H7 (cell line): ENCODE results near the gene TBC1D16. TPM values are rescaled to one million over a fixed set of nuclear protein-coding genes. Genes with fewer than 3 reads are reported as not detected.
"Not testable (repeated sequence)": the region's sequence is repeated elsewhere in the genome, so short reads cannot be mapped to it uniquely, and the experiment has no call there.

Experiments used
- DNase-seq: peaks from one replicate; pipeline ENCODE4 v3.0.0; 2012
- H3K27me3 ChIP-seq: 2 replicates; pipeline ENCODE4 v1.6.0; 2011; ENCODE audit warnings: mild to moderate bottlenecking, low read length; ENCODE audit not compliant: control insufficient read depth, insufficient read depth
- H3K36me3 ChIP-seq: replicated peaks from 2 replicates; pipeline ENCODE4 v1.5.1; 2011; ENCODE audit warnings: low read length; ENCODE audit not compliant: control insufficient read depth, insufficient read depth
- H3K4me3 ChIP-seq: 2 replicates; pipeline ENCODE4 v1.5.1; 2011; ENCODE audit warnings: low read depth, mild to moderate bottlenecking, control low read depth, low read length, moderate library complexity; ENCODE audit not compliant: insufficient read depth
- total RNA-seq: library from RNA; depleted of rRNA; stranded (reverse); fragments of >200 nt; shearing (Covaris generic); gene quantifications from 2 replicates; pipeline ENCODE4 v1.2.3, GENCODE V29; 2014

Gene TBC1D16
- total RNA-seq, 1 experiment from 2014 or later: 95.8 TPM

DNA sequence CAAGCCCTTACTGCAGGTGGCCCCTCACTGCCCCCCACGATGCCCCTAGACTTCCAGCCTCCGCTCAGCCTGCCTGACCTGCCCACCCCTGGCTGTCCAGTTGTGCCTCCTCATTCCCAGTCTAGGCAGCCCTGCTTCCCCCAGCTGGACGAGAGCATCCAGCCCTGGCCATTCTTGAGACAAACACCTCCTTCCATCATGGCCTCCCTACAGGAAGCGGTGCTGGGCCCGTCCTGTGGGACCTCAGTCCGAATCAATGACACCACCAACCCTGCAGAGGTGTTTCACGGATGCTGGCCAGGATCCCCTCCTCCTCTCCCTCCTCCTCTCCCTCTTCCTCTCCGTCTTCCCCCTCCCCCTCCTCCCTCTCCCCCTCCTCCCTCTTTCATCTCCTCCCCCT lies 29.0 kb upstream of the TBC1D16 start:
- no peaks in the 10 kb centered on the region for H3K36me3 ChIP-seq
- peak; percentile 55 for DNase-seq
- no peak overlapping the region for H3K4me3 ChIP-seq
- no peaks in the 10 kb centered on the region for H3K27me3 ChIP-seq

- peak; percentile 46 for DNase-seq
- no peaks in the 10 kb centered on the region for H3K27me3 ChIP-seq
- H3K36me3 ChIP-seq: no peaks in the 10 kb centered on the region
- H3K4me3 ChIP-seq: no peak overlapping the region
These were observed 28.3 kb upstream of the TBC1D16 start for GRCh38 chr17:80063830-80064585.

GRCh38 chr17:80061421-80061820 lies 25.7 kb upstream of the TBC1D16 start:
- no peak for DNase-seq
- Histone ChIP-seq H3K27me3 (no peaks in the 10 kb centered on the region), H3K4me3 (no peak overlapping the region), H3K36me3 (no peaks in the 10 kb centered on the region; the same call in 1 of the 2 replicates)

- Histone ChIP-seq H3K36me3 (no peaks in the 10 kb centered on the region; the same call in 1 of the 2 replicates), H3K27me3 (no peaks in the 10 kb centered on the region), H3K4me3 (no peak overlapping the region)
- DNase-seq: no peak
These were observed 25.0 kb upstream of the TBC1D16 start for GRCh38 chr17:80060644-80061043.

DNA sequence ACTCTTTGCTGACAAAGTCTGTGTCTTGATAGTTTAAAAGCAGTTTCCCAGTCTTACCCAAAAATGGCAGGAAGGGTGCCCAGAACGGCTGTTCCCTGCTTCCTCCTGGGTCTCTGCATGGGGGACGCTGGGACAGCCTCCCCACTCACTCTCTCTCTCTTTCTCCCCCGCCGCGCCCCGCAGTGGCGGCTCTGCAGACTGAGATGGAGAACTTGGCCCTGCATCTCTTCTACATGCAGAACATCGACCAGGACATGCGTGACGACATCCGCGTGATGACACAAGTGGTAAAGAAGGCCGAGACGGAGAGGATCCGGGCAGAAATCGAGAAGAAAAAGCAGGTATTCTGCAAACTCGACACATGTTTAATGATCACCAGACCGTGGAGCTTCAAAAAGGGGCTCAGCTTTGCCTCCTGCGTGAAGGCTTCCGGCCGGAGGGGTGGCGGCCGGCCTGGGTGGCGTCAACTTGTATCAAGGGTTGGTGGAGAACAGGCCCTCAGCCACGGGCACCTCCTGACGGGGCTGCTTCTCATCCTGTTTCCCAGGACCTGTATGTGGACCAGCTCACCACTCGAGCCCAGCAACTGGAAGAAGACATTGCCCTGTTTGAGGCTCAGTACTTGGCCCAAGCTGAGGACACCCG lies 22.8 kb upstream of the TBC1D16 start:
- no peaks in the 10 kb centered on the region; the same call in 1 of the 2 replicates for H3K36me3 ChIP-seq
- no peaks in the 10 kb centered on the region for H3K27me3 ChIP-seq

GRCh38 chr17:80055597-80055996 lies 19.9 kb upstream of the TBC1D16 start:
- no peaks in the 10 kb centered on the region; the same call in 1 of the 2 replicates for H3K36me3 ChIP-seq
- DNase-seq: peak; percentile 66
- no peak overlapping the region for H3K4me3 ChIP-seq
- no peaks in the 10 kb centered on the region for H3K27me3 ChIP-seq

More for the DNA sequence above, 22.8 kb upstream of the TBC1D16 start:
- DNase-seq: no peak
- no peak overlapping the region for H3K4me3 ChIP-seq

- DNase-seq: no peak
- H3K4me3 ChIP-seq: no peak overlapping the region
- no peaks in the 10 kb centered on the region; the same call in 1 of the 2 replicates for H3K36me3 ChIP-seq
These were observed 17.4 kb upstream of the TBC1D16 start for GRCh38 chr17:80053102-80053501.

DNA sequence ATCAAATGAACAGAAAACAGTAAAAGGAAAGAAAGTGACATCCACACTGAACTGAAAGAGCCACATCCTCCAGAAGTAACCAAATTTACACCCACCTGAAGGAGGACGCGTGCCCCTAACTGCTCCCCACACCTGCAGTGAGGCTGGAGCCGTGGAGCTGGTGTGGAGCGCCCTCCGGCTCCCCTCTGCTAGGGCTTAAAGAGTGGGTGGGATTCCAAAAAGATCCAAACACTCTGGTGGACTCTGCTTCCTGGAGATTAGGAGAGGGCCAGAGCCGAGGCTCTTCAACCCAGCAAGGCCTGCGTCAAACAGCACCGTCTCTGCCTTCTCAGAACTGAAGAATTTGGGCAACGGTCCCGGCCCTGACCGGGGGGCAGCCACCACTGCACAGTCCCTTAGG lies 16.0 kb upstream of the TBC1D16 start:
- no peak for DNase-seq
- Histone ChIP-seq H3K4me3 (no peak overlapping the region), H3K27me3 (no peaks in the 10 kb centered on the region), H3K36me3 (no peaks in the 10 kb centered on the region; the same call in none of the 2 replicates)

More at GRCh38 chr17:80053102-80053501, 17.4 kb upstream of the TBC1D16 start:
- no peaks in the 10 kb centered on the region for H3K27me3 ChIP-seq

- DNase-seq: no peak
- Histone ChIP-seq H3K36me3 (no peaks in the 10 kb centered on the region; the same call in none of the 2 replicates), H3K27me3 (no peaks in the 10 kb centered on the region), H3K4me3 (no peak overlapping the region)
These were observed 15.0 kb upstream of the TBC1D16 start for GRCh38 chr17:80050706-80051105.

- no peak for DNase-seq
- no peak overlapping the region for H3K4me3 ChIP-seq
- no peaks in the 10 kb centered on the region for H3K27me3 ChIP-seq
- no peaks in the 10 kb centered on the region; the same call in none of the 2 replicates for H3K36me3 ChIP-seq
These were observed 14.3 kb upstream of the TBC1D16 start for GRCh38 chr17:80049986-80050385.

- Histone ChIP-seq H3K4me3 (no peak overlapping the region), H3K27me3 (no peaks in the 10 kb centered on the region), H3K36me3 (peaks cover 3% of the 10 kb centered on the region)
- no peak for DNase-seq
These were observed 11.5 kb upstream of the TBC1D16 start for GRCh38 chr17:80047176-80047575.

- H3K36me3 ChIP-seq, H3K27me3 ChIP-seq, H3K4me3 ChIP-seq, DNase-seq: not testable (repeated sequence)
These were observed 11.0 kb upstream of the TBC1D16 start for GRCh38 chr17:80046709-80047108.

DNA sequence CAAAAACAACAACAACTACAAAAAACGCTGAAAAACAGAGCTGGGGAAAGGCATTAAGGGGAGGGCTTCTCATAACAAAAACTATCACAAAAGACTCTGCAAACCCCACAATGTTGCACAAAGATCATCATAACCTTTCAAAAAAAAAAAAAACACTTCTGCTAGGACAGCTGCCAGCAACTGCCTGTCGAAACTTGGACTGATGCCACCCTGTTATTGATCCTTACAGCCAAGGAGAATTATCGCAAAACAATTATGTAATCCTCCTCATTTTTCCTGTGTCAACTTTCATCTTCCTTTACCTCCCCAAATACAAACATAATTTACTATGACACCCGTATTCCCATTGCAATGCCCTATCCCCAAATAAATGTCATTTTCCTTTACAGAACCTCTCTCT lies 10.0 kb upstream of the TBC1D16 start:
- peaks cover 3% of the 10 kb centered on the region for H3K36me3 ChIP-seq
- DNase-seq: no peak
- H3K4me3 ChIP-seq: no peak overlapping the region
- no peaks in the 10 kb centered on the region for H3K27me3 ChIP-seq

GRCh38 chr17:80043963-80044362 lies 8.3 kb upstream of the TBC1D16 start:
- no peaks in the 10 kb centered on the region for H3K27me3 ChIP-seq
- DNase-seq: no peak
- no peak overlapping the region for H3K4me3 ChIP-seq
- peaks cover 3% of the 10 kb centered on the region for H3K36me3 ChIP-seq
